Gastroesophageal sphincter (tissue), 4 donors: ENCODE results near the gene PPP1R37. TPM values are rescaled to one million over a fixed set of nuclear protein-coding genes. Genes with fewer than 3 reads are reported as not detected.

Experiments
- ATAC-seq: fragments of 150-250 bp; one replicate; pipeline ENCODE4 v1.9.1; 2016; ENCODE audit warnings: mild to moderate bottlenecking, moderate library complexity
- H3K27ac ChIP-seq, 4 donors: fragments of 200-600 bp; sonication (generic) in 3 of 4; 1 replicate in 3 of 4; 2 replicates in 1 of 4; pipeline ENCODE4 v1.5.1; 2016 to 2019
- H3K27me3 ChIP-seq: fragments of 200-600 bp; sonication (generic); one replicate; pipeline ENCODE4 v1.5.1; 2019
- H3K36me3 ChIP-seq, 2 donors: fragments of 200-600 bp; sonication (generic); one replicate each; pipeline ENCODE4 v1.5.1; 2019; ENCODE audit warnings: control low read depth in 1 of 2
- H3K4me1 ChIP-seq, 3 donors: fragments of 200-600 bp; sonication (generic); 1 replicate in 2 of 3; 2 replicates in 1 of 3; pipeline ENCODE4 v1.5.1; 2016 to 2019; ENCODE audit warnings: control low read depth in 2 of 3
- H3K4me3 ChIP-seq, 2 donors: fragments of 200-600 bp; sonication (generic); one replicate each; pipeline ENCODE4 v1.5.1; 2019; ENCODE audit warnings: mild to moderate bottlenecking in 1 of 2, moderate library complexity in 1 of 2
- H3K9me3 ChIP-seq, 3 donors: fragments of 200-600 bp; sonication (generic); one replicate each; pipeline ENCODE4 v1.5.1; 2017 to 2019; ENCODE audit warnings: control low read depth in 2 of 3
- EP300 ChIP-seq: sonication (generic); formaldehyde crosslinking; IDR thresholded peaks from one replicate; pipeline ENCODE4 v1.6.1; 2017; ENCODE audit warnings: antibody characterized with exemption, mild to moderate bottlenecking
- POLR2A ChIP-seq, 2 donors: fragments of 450-650 bp; IDR thresholded peaks; one replicate each; pipeline ENCODE4 v1.6.1; 2017; ENCODE audit warnings: antibody characterized with exemption in 2 of 2, mild to moderate bottlenecking in 2 of 2, moderate library complexity in 1 of 2
- POLR2AphosphoS5 ChIP-seq: sonication (generic); formaldehyde crosslinking; IDR thresholded peaks from one replicate; pipeline ENCODE4 v1.6.1; 2017; ENCODE audit warnings: antibody characterized with exemption
- WGBS, 2 donors: methylation state at CpG; one replicate each; pipeline ENCODE4 v1.1.5; 2018; ENCODE audit warnings: low coverage in 1 of 2; 5-methylcytosine and 5-hydroxymethylcytosine counted together
- total RNA-seq, 4 donors: library from RNA; depleted of rRNA; stranded (reverse); fragments of >200 nt; gene quantifications; one replicate each; pipeline ENCODE4 v1.1.0, GENCODE V29; 2016
- TF ChIP-seq, protein P1 (sequence below), 4 experiments: fragments of 200-600 bp in 2 of 4; fragments of 450-650 bp in 2 of 4; sonication (generic) in 1 of 4; IDR thresholded peaks; one replicate each; pipeline ENCODE4 v1.5.1; 2017 to 2019; ENCODE audit warnings: antibody characterized with exemption in 4 of 4, mild to moderate bottlenecking in 2 of 4, moderate library complexity in 2 of 4

Gene PPP1R37
- total RNA-seq, 4 donors from 2014 or later, result 22.6 to 51.4 (median 24.6) TPM

GRCh38 chr19:45142016-45142725, 49.2 kb downstream of the PPP1R37 start:
- Histone ChIP-seq H3K9me3 (no peaks in the 10 kb centered on the region), H3K36me3 (peaks cover 0 to 79% of the 10 kb centered on the region in 2 donors), H3K4me3 (no peak overlapping the region), H3K4me1 (peaks cover 0 to 13% (median 3%) of the 10 kb centered on the region in 3 donors), H3K27ac (no peak overlapping the region), H3K27me3 (no peaks in the 10 kb centered on the region)
- ATAC-seq, result no peak
- 63% methylated on average over 1 of the region's 33 CpGs; no CpG with 5 or more reads in 1 of the 2 donors for WGBS, 2 donors
- TF ChIP-seq POLR2AphosphoS5, result no peak
- TF ChIP-seq POLR2A (IDR thresholded peaks at IDR 0.05), result no peak
- TF ChIP-seq EP300, result no peak
- TF ChIP-seq, protein P1, sequence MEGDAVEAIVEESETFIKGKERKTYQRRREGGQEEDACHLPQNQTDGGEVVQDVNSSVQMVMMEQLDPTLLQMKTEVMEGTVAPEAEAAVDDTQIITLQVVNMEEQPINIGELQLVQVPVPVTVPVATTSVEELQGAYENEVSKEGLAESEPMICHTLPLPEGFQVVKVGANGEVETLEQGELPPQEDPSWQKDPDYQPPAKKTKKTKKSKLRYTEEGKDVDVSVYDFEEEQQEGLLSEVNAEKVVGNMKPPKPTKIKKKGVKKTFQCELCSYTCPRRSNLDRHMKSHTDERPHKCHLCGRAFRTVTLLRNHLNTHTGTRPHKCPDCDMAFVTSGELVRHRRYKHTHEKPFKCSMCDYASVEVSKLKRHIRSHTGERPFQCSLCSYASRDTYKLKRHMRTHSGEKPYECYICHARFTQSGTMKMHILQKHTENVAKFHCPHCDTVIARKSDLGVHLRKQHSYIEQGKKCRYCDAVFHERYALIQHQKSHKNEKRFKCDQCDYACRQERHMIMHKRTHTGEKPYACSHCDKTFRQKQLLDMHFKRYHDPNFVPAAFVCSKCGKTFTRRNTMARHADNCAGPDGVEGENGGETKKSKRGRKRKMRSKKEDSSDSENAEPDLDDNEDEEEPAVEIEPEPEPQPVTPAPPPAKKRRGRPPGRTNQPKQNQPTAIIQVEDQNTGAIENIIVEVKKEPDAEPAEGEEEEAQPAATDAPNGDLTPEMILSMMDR (IDR thresholded peaks at IDR 0.05), result no peak

DNA sequence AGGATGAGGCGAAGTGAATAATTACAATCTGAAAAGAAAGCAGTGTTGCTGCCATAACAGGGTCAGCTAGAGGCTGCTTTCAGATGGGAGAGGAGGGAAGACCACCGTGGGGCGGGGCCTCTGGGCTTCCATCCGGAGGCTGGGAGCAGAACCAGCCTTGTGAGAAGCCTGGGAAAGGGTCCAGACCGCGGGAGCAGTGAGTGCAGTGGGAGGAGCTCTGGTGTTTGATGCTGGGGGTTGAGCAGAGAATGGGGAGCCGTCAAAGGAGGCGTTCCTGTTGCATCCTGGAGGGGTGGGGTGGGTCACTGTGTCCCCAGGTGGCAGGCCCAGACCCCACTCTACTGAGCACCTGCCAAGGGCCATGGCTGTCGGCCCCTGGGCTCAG, 49.7 kb downstream of the PPP1R37 start:
- Histone ChIP-seq H3K36me3 (peaks cover 0 to 85% of the 10 kb centered on the region in 2 donors), H3K27me3 (no peaks in the 10 kb centered on the region), H3K27ac (no peak overlapping the region), H3K4me3 (no peak overlapping the region), H3K4me1 (peaks cover 0 to 8% (median 0%) of the 10 kb centered on the region in 3 donors), H3K9me3 (no peaks in the 10 kb centered on the region)
- TF ChIP-seq POLR2A (IDR thresholded peaks at IDR 0.05), result no peak
- no peak for TF ChIP-seq POLR2AphosphoS5
- no peak for TF ChIP-seq EP300
- TF ChIP-seq, protein P1 (IDR thresholded peaks at IDR 0.05), result no peak
- ATAC-seq, result no peak
- 64% methylated on average over 8 of the region's 9 CpGs; no CpG with 5 or more reads in 1 of the 2 donors for WGBS, 2 donors

- Histone ChIP-seq H3K4me3 (no peak overlapping the region), H3K4me1 (no peaks in the 10 kb centered on the region), H3K27ac (no peak overlapping the region), H3K27me3 (no peaks in the 10 kb centered on the region), H3K9me3 (no peaks in the 10 kb centered on the region), H3K36me3 (peaks cover 0 to 88% of the 10 kb centered on the region in 2 donors)
- TF ChIP-seq, protein P1 (IDR thresholded peaks at IDR 0.05), result no peak
- TF ChIP-seq EP300 (no peak), POLR2A (IDR thresholded peaks at IDR 0.05) (no peak), POLR2AphosphoS5 (no peak)
- WGBS, 2 donors, result 93 to 100% methylated on average over 3 to 11 of the region's 53 CpGs
- ATAC-seq, result no peak
Observed at GRCh38 chr19:45144431-45145269, 51.7 kb downstream of the PPP1R37 start.

GRCh38 chr19:45145270-45146189, 52.6 kb downstream of the PPP1R37 start:
- Histone ChIP-seq H3K36me3 (peaks cover 0 to 80% of the 10 kb centered on the region in 2 donors), H3K27me3 (peaks cover 7% of the 10 kb centered on the region), H3K9me3 (no peaks in the 10 kb centered on the region), H3K4me1 (no peaks in the 10 kb centered on the region), H3K4me3 (no peak overlapping the region), H3K27ac (no peak overlapping the region)
- TF ChIP-seq POLR2A (IDR thresholded peaks at IDR 0.05) (no peak), POLR2AphosphoS5 (no peak), EP300 (no peak)
- TF ChIP-seq, protein P1 (IDR thresholded peaks at IDR 0.05), result no peak
- WGBS, 2 donors, result no CpG with 5 or more reads among the region's 54 CpGs
- ATAC-seq, result no peak
